Measurements from ENCODE around the gene CTNNA3.

The CTNNA3 gene

DNA sequence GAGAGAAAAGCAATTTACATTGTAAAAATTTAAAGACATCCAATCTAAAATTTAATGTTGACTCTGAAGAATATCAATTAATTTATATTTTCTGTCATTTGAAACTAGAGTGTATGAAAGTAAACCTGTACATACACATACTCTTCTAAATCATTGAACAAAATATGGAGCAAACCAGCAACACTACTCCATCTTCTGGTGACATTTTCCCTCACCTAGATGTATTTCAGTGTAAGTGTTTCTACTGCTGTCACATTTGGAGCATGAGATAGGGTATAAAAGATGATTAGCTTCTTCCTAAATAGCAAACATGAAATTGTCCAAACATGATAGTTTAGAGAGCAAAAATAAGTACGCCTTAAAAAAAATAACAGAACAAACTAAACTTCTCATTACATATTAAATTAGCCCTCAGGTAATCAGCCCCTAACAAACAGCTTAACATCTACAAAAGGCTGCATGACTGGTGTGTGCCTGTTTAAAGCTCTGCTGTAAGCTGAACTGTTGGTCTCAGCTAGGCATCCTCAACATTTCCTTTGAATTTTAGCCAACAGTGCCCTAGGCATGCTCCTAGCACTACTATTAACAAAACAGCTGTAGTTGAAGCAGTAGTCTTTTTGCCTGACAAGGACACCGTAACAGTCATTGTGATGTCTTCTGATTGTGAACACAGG, 189.8 kb downstream of the CTNNA3 start:
- DNase-seq (ENCODE audit: low read depth): no peak

DNA sequence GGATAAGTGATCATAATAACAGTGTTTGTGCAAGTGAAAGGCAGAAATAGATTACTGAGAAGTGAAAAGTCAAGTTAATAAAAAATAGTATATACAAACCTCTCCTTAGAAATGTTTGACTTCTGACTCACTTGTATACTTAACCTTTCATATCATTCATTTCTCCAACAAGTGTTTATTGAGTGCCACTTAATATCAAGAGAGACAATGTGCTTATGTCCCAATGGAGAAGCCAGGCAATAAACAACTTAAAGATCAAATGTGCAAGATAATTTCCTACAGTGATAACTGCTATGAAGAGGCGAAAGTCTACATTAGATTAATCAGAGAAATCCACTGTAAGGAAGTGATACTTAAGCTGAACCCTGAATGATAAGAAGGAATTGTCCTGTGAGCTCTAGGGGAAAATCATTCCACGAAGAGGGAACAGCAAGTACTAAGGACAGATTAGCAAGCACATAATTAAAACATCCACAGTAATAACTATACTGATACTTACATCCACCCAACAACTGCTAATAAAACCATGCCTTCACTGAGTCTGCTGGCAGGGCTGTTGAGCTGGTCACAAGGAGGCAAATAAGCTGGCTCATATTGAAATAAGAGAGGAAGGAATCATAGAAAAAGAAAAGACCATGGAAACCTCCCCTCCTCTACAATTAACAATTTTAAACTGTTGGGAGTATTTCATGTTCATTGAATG, 203.5 kb downstream of the CTNNA3 start:
- peak; percentile 57 for DNase-seq (ENCODE audit: low read depth)

- DNase-seq (ENCODE audit: low read depth): no peak
Observed at GRCh38 chr10:67487906-67488619, 207.9 kb downstream of the CTNNA3 start.

DNA sequence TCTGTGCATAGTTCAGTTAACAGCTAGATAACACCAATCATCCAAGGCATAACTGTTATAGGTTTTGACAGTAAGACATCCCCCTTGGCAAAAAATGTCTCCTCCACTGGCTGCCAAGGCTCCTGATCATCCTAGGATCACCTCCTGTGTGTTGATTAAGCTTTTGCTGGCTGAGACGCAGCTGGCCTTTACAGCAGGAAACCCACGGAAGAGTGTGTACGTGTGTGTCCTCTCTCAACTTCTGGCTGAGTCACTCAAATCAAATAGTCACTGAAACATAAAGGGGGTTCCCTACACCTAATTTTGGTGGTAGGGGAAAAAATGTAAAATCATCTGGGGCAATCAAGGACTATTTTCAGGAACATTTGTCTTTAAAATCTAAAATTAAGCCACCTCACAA, 208.8 kb downstream of the CTNNA3 start:
- peak; percentile 24 for DNase-seq (ENCODE audit: low read depth)

DNA sequence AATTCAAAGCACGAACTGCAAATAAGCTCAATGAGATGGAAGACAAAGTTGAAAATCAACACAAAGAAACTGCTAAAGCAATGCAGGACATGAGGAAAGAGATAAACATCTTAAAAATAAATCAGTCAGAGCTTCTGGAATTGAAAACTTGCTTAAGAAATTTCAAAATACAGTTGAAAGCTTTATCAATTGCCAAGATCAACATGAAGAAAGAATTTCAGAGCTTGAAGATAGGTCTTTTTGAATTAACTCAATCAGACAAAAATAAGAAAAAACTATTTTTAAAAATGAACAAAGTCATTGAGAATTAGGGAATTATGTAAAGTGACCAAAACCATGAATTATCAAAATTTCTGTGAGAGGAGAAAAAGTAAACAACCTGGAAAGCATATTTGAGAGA, 218.1 kb downstream of the CTNNA3 start:
- DNase-seq (ENCODE audit: low read depth): no peak

DNA sequence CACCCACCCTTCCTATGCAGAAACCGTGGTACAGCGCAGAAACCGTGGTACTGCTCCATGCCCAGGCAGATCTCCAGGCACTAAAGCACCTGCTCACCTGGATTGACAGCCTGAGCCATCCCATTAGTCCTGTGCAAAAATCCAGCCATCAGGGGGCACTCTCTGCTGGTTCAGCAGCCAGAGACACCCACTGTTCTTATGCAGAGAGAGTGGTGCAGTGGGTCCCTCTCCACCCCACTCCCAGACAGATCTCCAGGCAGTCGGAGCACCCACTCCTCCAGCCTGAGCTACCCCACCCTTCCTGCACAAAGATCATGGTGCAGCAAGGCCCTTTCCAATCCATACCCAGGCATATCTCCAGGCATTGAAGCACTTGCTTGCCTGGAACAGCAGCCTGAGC, 219.8 kb downstream of the CTNNA3 start:
- no peak for DNase-seq (ENCODE audit: low read depth)

DNA sequence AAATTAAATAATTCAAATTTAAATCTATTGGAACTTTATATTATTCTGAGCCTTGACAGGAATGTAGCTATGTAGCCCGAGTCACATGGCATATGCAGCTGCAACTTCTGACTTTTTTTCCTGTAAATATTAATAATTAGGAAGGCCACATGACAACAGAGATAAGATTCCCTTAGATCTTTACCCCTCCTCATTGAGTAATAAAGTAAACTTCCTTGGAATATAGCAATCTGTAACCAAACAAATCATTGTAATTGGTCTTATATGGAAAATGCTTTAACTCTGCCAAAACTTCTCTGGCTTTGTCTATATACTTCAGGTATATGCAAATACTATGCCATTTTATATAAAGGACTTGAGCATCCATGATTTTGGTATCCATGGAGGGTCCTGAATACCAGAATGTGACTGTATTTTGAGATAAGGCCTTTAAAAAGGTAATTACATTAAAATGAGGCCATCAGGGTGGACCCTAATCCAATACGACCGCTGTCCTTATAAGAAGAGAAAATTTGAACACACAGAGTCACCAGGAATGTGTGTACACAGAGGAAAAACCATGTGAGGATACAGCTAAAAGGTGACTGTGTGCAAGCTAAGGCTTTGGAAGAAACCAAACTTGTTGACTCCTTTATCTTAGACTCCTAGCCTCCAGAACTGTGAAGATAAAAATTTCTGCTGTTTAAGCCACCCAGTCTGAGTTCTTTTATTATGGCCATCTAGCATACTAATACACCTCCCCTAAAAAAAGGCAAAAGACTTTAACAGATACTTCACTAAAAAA, 222.0 kb downstream of the CTNNA3 start:
- DNase-seq (ENCODE audit: low read depth): no peak

- no peak for DNase-seq (ENCODE audit: low read depth)
Observed at GRCh38 chr10:67471022-67471421, 225.0 kb downstream of the CTNNA3 start.

- no peak for DNase-seq (ENCODE audit: low read depth)
Observed at GRCh38 chr10:67464278-67464677, 231.7 kb downstream of the CTNNA3 start.

DNA sequence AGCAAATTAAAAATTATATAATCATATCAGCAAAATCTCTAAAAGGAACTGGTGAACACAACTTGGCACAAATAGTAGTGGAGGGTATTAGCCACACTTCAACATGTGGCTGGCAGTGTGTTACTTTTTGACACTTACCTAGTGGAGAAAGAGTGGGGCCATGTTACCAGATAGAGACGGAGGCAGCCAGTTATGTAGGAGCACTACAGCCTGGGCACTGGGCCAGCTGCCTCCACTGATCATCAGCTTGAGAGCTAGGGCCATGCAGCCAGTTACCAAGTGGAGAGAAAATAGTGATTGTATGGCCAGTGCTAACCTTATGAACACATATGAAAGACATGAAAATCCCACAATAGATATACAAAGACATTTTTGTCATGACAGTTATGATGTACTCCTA, 243.1 kb downstream of the CTNNA3 start:
- no peak for DNase-seq (ENCODE audit: low read depth)

DNA sequence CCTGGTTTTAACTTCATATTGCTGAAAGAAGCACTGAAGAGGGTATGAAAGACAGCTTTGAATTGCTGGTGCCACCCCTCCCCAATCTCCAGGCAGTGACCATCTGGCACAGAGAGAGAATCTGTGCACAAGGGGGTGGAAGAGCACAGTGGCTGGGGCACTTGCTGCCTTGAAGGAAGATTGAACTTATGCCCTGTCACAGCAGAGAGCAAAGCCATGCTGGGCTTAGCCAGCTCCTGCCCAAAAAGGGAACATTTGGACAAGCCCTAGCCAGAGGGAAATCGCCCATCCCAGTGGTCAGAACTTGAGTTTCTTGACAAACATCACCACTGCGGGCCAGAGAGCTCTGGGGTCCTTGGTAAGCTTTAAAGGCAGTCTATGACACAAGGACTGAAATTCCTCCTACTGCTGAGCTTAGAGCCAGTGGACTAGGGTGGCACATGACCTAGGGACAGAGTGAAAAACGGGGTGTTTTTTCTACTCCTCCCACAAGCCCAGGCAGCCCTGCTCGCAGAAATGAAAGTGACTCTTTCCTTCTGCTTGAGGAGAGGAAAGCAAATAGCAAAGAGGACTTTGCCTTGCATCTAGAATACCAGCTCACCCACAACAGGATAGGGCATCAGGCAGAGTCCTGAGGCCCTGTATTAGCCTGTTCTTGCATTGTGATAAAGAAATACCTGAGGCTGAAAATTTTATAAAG, 257.2 kb downstream of the CTNNA3 start:
- DNase-seq (ENCODE audit: low read depth): no peak

DNA sequence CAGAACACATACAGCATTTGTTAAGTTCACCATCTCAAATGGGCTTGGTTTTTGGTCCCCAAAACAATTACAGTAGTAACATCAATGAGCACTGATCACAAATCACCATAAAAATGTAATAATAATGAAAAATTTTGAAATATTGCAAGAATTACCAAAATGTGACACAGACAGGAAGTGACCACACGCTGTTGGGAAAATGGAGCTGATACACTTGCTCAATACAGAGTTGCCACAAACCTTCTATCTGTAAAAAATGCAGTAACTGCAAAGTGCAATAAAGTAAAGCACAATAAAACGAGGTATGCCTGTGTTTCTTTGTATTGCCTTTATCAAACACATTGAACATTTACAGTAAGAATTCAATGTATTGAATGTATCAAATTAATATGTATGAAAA, 262.7 kb downstream of the CTNNA3 start:
- peak; percentile 15 for DNase-seq (ENCODE audit: low read depth)

DNA sequence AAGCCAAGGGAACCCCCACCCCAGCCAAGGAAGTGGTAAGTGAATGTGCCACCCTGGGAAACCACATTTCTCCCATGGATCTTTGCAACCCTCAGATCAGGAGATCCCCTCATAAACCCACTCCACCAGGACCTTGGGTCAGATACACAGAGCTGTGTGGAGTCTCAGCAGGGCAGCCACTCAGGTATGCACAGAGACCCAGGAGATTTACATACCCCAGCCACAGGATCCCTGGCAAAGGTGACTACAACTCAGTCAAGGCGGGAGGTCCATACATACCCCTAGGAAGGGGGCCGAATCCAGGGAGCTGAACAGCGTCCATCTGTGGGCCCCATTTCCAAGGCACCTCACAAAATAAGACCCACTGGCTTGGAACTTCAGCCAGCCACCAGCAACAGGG, 293.4 kb downstream of the CTNNA3 start:
- DNase-seq (ENCODE audit: low read depth): no peak

GRCh38 chr10:67401711-67402110, 294.3 kb downstream of the CTNNA3 start:
- DNase-seq (ENCODE audit: low read depth): no peak

DNA sequence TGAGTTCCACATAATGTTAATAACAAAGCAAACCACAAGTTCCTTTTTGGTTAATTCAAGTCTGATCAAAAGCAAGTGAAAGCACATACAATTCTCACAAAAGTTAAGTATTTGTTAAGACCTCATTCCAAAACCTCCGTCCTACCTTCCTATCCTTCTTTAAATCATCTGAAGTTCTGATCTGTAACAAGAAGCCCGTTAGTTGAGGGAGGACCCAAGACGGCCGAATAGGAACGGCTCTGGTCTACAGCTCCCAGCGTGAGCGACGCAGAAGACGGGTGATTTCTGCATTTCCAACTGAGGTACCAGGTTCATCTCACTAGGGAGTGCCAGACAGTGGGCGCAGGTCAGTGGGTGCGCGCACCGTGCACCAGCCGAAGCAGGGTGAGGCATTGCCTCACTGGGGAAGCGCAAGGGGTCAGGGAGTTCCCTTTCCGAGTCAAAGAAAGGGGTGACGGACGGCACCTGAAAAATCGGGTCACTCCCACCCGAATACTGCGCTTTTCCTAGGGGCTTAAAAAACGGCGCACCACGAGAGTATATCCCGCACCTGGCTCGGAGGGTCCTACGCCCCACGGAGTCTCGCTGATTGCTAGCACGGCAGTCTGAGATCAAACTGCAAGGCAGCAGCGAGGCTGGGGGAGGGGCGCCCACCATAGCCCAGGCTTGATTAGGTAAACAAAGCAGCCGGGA, 309.0 kb downstream of the CTNNA3 start:
- DNase-seq (ENCODE audit: low read depth): peak; percentile 2

GRCh38 chr10:67386260-67386659, 309.7 kb downstream of the CTNNA3 start:
- DNase-seq (ENCODE audit: low read depth): no peak

- DNase-seq (ENCODE audit: low read depth): no peak
Observed at GRCh38 chr10:67385566-67385965, 310.4 kb downstream of the CTNNA3 start.

DNA sequence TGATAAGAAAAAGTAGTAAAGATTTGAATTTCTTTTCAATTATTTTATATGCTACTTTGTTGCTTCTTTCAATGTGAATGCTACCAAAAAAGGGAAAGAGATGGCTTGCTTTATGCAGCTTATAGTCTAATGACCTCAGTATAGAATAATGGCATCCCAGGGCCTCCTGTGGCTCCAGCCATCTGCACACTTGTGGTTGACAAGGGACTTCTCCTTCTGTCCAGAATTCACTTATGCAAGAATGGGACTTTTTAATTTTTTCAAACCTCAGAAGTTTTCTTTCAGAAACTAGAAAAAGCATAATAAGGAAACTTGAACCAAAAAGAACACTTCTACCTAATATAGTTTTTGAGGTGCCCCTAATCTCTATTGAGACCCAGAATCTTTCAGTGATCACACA, 310.9 kb downstream of the CTNNA3 start:
- DNase-seq (ENCODE audit: low read depth): no peak

DNA sequence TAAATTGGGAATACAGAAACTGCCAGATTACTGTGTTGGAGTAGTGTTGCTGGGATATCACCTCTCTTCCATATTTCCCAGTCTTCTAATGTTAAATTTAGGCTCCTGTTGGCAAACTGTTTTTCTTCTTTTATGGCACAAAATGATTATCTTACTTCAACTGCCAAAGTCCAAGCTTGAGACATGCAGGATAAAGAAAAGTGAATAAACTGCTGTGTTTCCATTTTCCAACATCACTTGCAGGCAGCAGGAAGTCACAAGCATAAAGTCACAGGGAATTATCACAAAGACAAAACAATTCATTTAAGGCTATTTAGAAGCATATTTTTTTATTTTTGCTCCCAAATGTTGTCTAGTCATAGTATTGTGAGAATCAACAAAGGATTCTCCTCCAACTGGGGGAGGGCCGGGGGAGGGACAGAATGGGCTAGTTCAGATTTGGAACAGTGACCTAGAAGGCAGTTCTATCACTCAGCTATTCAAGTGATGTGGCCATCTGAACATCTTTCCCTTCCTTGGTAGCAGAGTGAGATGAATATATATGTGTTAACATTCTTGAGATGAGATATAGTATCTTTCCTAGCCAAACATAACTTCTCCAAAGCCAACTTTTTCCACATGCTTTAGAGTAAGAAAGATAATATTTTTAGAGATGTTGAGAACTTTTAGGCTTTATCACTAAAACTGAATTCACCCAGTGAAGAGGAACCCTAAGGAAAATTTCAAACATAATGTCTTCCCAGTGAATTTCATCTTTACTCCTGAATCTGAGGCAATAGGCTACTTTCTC, 364.7 kb downstream of the CTNNA3 start:
- DNase-seq (ENCODE audit: low read depth): no peak

Data from iris pigment epithelial cell (primary cell).